ENCODE data around the gene GPRIN2.
"Not testable (repeated sequence)": the region's sequence is repeated elsewhere in the genome, so short reads cannot be mapped to it uniquely, and the experiment has no call there.

DNA sequence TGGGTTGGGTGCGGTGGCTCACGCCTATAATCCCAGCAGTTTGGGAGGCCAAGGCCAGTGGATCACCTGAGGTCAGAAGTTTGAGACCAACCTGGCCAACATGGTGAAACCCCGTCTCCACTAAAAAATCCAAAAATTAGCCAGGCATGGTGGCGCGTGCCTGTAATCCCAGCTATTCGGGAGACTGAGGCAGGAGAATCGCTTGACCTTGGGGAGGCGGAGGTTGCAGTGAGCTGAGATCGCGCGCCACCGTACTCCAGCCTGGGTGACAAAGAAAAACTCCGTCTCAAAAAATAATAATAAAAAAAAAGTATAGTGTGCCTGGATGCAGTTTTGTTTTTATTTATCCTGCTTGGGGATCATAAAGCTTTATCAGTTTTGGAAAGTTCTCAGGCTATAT lies 36.8 kb upstream of the GPRIN2 start:
- TF ChIP-seq CTCF, POLR2A (IDR thresholded peaks at IDR 0.05): not testable (repeated sequence)
